H9 (cell line): Measurements from ENCODE around the gene ALDH1A3. TPM values are rescaled to one million over a fixed set of nuclear protein-coding genes. Genes with fewer than 3 reads are reported as not detected.

Experiments used
- DNase-seq: peaks from one replicate; pipeline ENCODE4 v3.0.0-alpha.2; 2017
- H2AFZ ChIP-seq: one replicate; pipeline ENCODE4 v1.6.1; 2013; ENCODE audit warnings: mild to moderate bottlenecking, low read length, control low read depth, moderate library complexity
- H2AK5ac ChIP-seq: 2 replicates; pipeline ENCODE4 v1.6.1; 2013; ENCODE audit warnings: low read length, control low read depth, mixed read lengths; ENCODE audit not compliant: insufficient read length
- H2BK120ac ChIP-seq: one replicate; pipeline ENCODE4 v1.6.1; 2013; ENCODE audit warnings: low read depth, mild to moderate bottlenecking, low read length, control low read depth, inconsistent platforms; ENCODE audit not compliant: poor library complexity, severe bottlenecking
- H2BK12ac ChIP-seq: 2 replicates; pipeline ENCODE4 v1.6.1; 2013; ENCODE audit warnings: low read length, control low read depth, mixed read lengths, low read depth; ENCODE audit not compliant: insufficient read length
- H2BK15ac ChIP-seq: 2 replicates; pipeline ENCODE4 v1.6.1; 2013; ENCODE audit warnings: low read depth, low read length, control low read depth
- H2BK20ac ChIP-seq: one replicate; pipeline ENCODE4 v1.6.1; 2013; ENCODE audit warnings: low read depth, mild to moderate bottlenecking, low read length, control low read depth, inconsistent platforms; ENCODE audit not compliant: poor library complexity, severe bottlenecking
- H2BK5ac ChIP-seq: 2 replicates; pipeline ENCODE4 v1.6.1; 2013; ENCODE audit warnings: low read length, control low read depth, mixed read lengths; ENCODE audit not compliant: insufficient read length
- H3K14ac ChIP-seq: 2 replicates; pipeline ENCODE4 v1.6.1; 2013; ENCODE audit warnings: low read length, control low read depth; ENCODE audit not compliant: insufficient read depth
- H3K18ac ChIP-seq: 2 replicates; pipeline ENCODE4 v1.6.1; 2013; ENCODE audit warnings: low read depth, mild to moderate bottlenecking, mixed read lengths, low read length, control low read depth; ENCODE audit not compliant: insufficient read length
- H3K23ac ChIP-seq: 2 replicates; pipeline ENCODE4 v1.6.1; 2013; ENCODE audit warnings: low read length, control low read depth, mixed read lengths, low read depth; ENCODE audit not compliant: insufficient read length
- H3K23me2 ChIP-seq: 2 replicates; pipeline ENCODE4 v1.6.1; 2013; ENCODE audit warnings: low read depth, mild to moderate bottlenecking, mixed read lengths, low read length, control low read depth; ENCODE audit not compliant: insufficient read length, poor library complexity, severe bottlenecking
- H3K27ac ChIP-seq: 2 replicates; pipeline ENCODE4 v1.5.1; 2013; ENCODE audit warnings: low read length, control low read depth, mixed read lengths, low read depth; ENCODE audit not compliant: insufficient read length
- H3K27me3 ChIP-seq: 2 replicates; pipeline ENCODE4 v1.6.1; 2013; ENCODE audit warnings: low read length, control low read depth, inconsistent platforms; ENCODE audit not compliant: insufficient read depth
- H3K4ac ChIP-seq: 2 replicates; pipeline ENCODE4 v1.6.1; 2013; ENCODE audit warnings: low read depth, mild to moderate bottlenecking, control low read depth, inconsistent platforms, low read length, moderate library complexity
- H3K4me1 ChIP-seq: 2 replicates; pipeline ENCODE4 v1.6.1; 2013; ENCODE audit warnings: low read length, control low read depth, inconsistent platforms; ENCODE audit not compliant: insufficient read depth
- H3K4me2 ChIP-seq: 2 replicates; pipeline ENCODE4 v1.6.1; 2013; ENCODE audit warnings: low read length, control low read depth, mixed read lengths; ENCODE audit not compliant: insufficient read length, insufficient read depth
- H3K56ac ChIP-seq: 2 replicates; pipeline ENCODE4 v1.6.1; 2013; ENCODE audit warnings: low read depth, mild to moderate bottlenecking, mixed read lengths, low read length, control low read depth; ENCODE audit not compliant: insufficient read length
- H3K79me1 ChIP-seq: 2 replicates; pipeline ENCODE4 v1.6.1; 2013; ENCODE audit warnings: low read depth, mild to moderate bottlenecking, moderate library complexity, low read length, control low read depth, inconsistent platforms; ENCODE audit not compliant: insufficient read depth, poor library complexity, severe bottlenecking
- H3K79me2 ChIP-seq: 2 replicates; pipeline ENCODE4 v1.6.1; 2013; ENCODE audit warnings: low read length, control low read depth, inconsistent platforms; ENCODE audit not compliant: insufficient read depth
- H3K9ac ChIP-seq: 2 replicates; pipeline ENCODE4 v1.6.1; 2013; ENCODE audit warnings: low read length, control low read depth, mixed read lengths; ENCODE audit not compliant: insufficient read length; ENCODE audit errors: extremely low read depth
- H3K9me3 ChIP-seq: one replicate; pipeline ENCODE4 v1.6.1; 2013; ENCODE audit warnings: low read depth, low read length, inconsistent platforms; ENCODE audit not compliant: control insufficient read depth
- H3T11ph ChIP-seq: one replicate; pipeline ENCODE4 v1.6.1; 2013; ENCODE audit warnings: mild to moderate bottlenecking, low read length, control low read depth, inconsistent platforms
- H4K20me1 ChIP-seq: one replicate; pipeline ENCODE4 v1.6.1; 2013; ENCODE audit not compliant: control insufficient read depth, insufficient read length, insufficient read depth
- H4K5ac ChIP-seq: 2 replicates; pipeline ENCODE4 v1.6.1; 2013; ENCODE audit warnings: low read depth, mild to moderate bottlenecking, mixed read lengths, low read length, control low read depth; ENCODE audit not compliant: insufficient read length
- H4K8ac ChIP-seq: replicated peaks from 2 replicates; pipeline ENCODE4 v1.6.1; 2013; ENCODE audit warnings: low read length, control low read depth, mixed read lengths, low read depth; ENCODE audit not compliant: insufficient read length
- H4K91ac ChIP-seq: 2 replicates; pipeline ENCODE4 v1.6.1; 2013; ENCODE audit warnings: low read depth, mild to moderate bottlenecking, moderate library complexity, mixed read lengths, low read length, control low read depth; ENCODE audit not compliant: insufficient read length
- H3K27ac Mint-ChIP-seq, 3 experiments: 2 replicates in 2 of 3; 3 replicates in 1 of 3; pipeline ENCODE4 v1.8.0; 2020 to 2021; ENCODE audit warnings: mixed read lengths in 3 of 3, mild to moderate bottlenecking in 1 of 3, moderate library complexity in 1 of 3
- H3K27me3 Mint-ChIP-seq: 2 replicates; pipeline ENCODE4 v1.8.0; 2021; ENCODE audit warnings: low read depth, mild to moderate bottlenecking, moderate library complexity, mixed read lengths
- H3K36me3 Mint-ChIP-seq, 3 experiments: 2 replicates in 2 of 3; 3 replicates in 1 of 3; pipeline ENCODE4 v1.8.0; 2020 to 2021; ENCODE audit warnings: low read depth in 3 of 3, mixed read lengths in 3 of 3; ENCODE audit not compliant: insufficient read depth in 1 of 3
- H3K4me1 Mint-ChIP-seq, 2 experiments: 2 replicates each; pipeline ENCODE4 v1.8.0; 2020; ENCODE audit warnings: mixed read lengths in 2 of 2
- H3K4me3 Mint-ChIP-seq, 2 experiments: 2 replicates in 1 of 2; 3 replicates in 1 of 2; pipeline ENCODE4 v1.8.0; 2020 to 2021; ENCODE audit warnings: mild to moderate bottlenecking in 2 of 2, mixed read lengths in 2 of 2, moderate library complexity in 1 of 2
- H3K9me3 Mint-ChIP-seq, 2 experiments: 2 replicates in 1 of 2; 3 replicates in 1 of 2; pipeline ENCODE4 v1.8.0; 2020; ENCODE audit warnings: mild to moderate bottlenecking in 2 of 2, mixed read lengths in 2 of 2, moderate library complexity in 1 of 2
- CTCF ChIP-seq: fragments of 200-600 bp; sonication (generic); conservative IDR thresholded peaks from 3 replicates; pipeline ENCODE4 v1.8.0; 2021; ENCODE audit warnings: antibody characterized with exemption, mild to moderate bottlenecking
- WGBS: extraction: QIAGEN DNeasy Blood & Tissue Kit; methylation state at CpG from one replicate; pipeline ENCODE4 v1.1.7; 2013; ENCODE audit warnings: missing lambda C conversion rate, low lambda C conversion rate, mixed read lengths; ENCODE audit not compliant: insufficient read length; ENCODE audit errors: extremely low coverage; 5-methylcytosine and 5-hydroxymethylcytosine counted together
- total RNA-seq: library from RNA; stranded (reverse); gene quantifications from 2 replicates; pipeline ENCODE4 v1.2.1, GENCODE V29; 2021

Gene ALDH1A3
- total RNA-seq, 1 experiment from 2014 or later: 9.2 TPM

GRCh38 chr15:100930306-100930848 lies 50.7 kb downstream of the ALDH1A3 start:
- WGBS: no CpG with 5 or more reads among the region's 4 CpGs
- Histone ChIP-seq H2BK20ac (no peak overlapping the region), H2BK12ac (no peak overlapping the region), H3K4ac (no peak overlapping the region), H4K91ac (no peak overlapping the region), H3T11ph (no peak overlapping the region), H3K79me1 (no peaks in the 10 kb centered on the region), H3K9ac (no peak overlapping the region), H3K27ac (no peak overlapping the region), H3K9me3 (no peaks in the 10 kb centered on the region), H4K5ac (no peak overlapping the region), H4K20me1 (no peaks in the 10 kb centered on the region), H2BK120ac (no peak overlapping the region), H4K8ac (no peak overlapping the region), H3K23me2 (no peaks in the 10 kb centered on the region), H3K14ac (no peak overlapping the region), H2AK5ac (no peak overlapping the region), H2BK15ac (no peak overlapping the region), H3K4me2 (no peak overlapping the region), H2AFZ (no peak overlapping the region), H2BK5ac (no peak overlapping the region), H3K18ac (no peak overlapping the region), H3K27me3 (no peaks in the 10 kb centered on the region), H3K79me2 (no peaks in the 10 kb centered on the region), H3K56ac (no peak overlapping the region), H3K23ac (no peak overlapping the region), H3K4me1 (no peaks in the 10 kb centered on the region; the same call in 1 of the 2 replicates)
- Mint-ChIP-seq H3K9me3 (no peaks in the 10 kb centered on the region), H3K27me3 (peaks cover 35% of the 10 kb centered on the region), H3K36me3 (no peaks in the 10 kb centered on the region), H3K27ac (no peak overlapping the region), H3K4me1 (peaks cover 30 to 41% of the 10 kb centered on the region in 2 experiments), H3K4me3 (no peak overlapping the region)
- no peak for DNase-seq
- no peak for TF ChIP-seq CTCF
